GM12878 (cell line): ENCODE results near the gene APC2. TPM values are rescaled to one million over a fixed set of nuclear protein-coding genes. Genes with fewer than 3 reads are reported as not detected.

ENCODE experiments used
- ATF7 ChIP-seq: fragments of 450-650 bp; IDR thresholded peaks from 2 replicates; pipeline ENCODE4 v1.6.1; 2016; ENCODE audit warnings: low read depth, mild to moderate bottlenecking
- BCL11A ChIP-seq: IDR thresholded peaks from 2 replicates; pipeline ENCODE4 v1.6.1; 2011; ENCODE audit warnings: low read depth, low read length
- BCLAF1 ChIP-seq: fragments of 450-650 bp; IDR thresholded peaks from 2 replicates; pipeline ENCODE4 v1.6.1; 2017; ENCODE audit warnings: antibody characterized with exemption, mild to moderate bottlenecking, moderate library complexity
- CHD4 ChIP-seq: fragments of 200-600 bp; sonication (generic); IDR thresholded peaks from 2 replicates; pipeline ENCODE4 v1.6.1; 2016; ENCODE audit warnings: mild to moderate bottlenecking
- CREB1 ChIP-seq: IDR thresholded peaks from 2 replicates; pipeline ENCODE4 v1.6.1; 2012; ENCODE audit warnings: low read depth, mild to moderate bottlenecking, inconsistent platforms
- DPF2 ChIP-seq: fragments of 450-650 bp; IDR thresholded peaks from 2 replicates; pipeline ENCODE4 v1.6.1; 2017; ENCODE audit warnings: mild to moderate bottlenecking
- ESRRA ChIP-seq: IDR thresholded peaks from 2 replicates; pipeline ENCODE4 v1.6.1; 2012; ENCODE audit warnings: mild to moderate bottlenecking, low read length, improper control_type of control experiment
- FOS ChIP-seq: IDR thresholded peaks from 3 replicates; pipeline ENCODE4 v1.6.1; 2011; ENCODE audit warnings: borderline replicate concordance; ENCODE audit not compliant: insufficient read length; ENCODE audit errors: extremely low read depth
- FOXK2 ChIP-seq: fragments of 450-650 bp; IDR thresholded peaks from 2 replicates; pipeline ENCODE4 v1.6.1; 2017; ENCODE audit warnings: mild to moderate bottlenecking, moderate library complexity
- FOXM1 ChIP-seq: IDR thresholded peaks from 2 replicates; pipeline ENCODE4 v1.6.1; 2012; ENCODE audit warnings: low read depth, mild to moderate bottlenecking, inconsistent platforms, low read length, moderate library complexity
- GABPA ChIP-seq: IDR thresholded peaks from 2 replicates; pipeline ENCODE4 v1.6.1; 2014; ENCODE audit warnings: antibody characterized with exemption, low read depth, mild to moderate bottlenecking, inconsistent platforms
- HCFC1 ChIP-seq: fragments of 150-350 bp; IDR thresholded peaks from 2 replicates; pipeline ENCODE4 v1.6.1; 2014; ENCODE audit warnings: low read length
- IRF3 ChIP-seq: fragments of 450-650 bp; IDR thresholded peaks from 2 replicates; pipeline ENCODE4 v1.6.1; 2014; ENCODE audit warnings: mild to moderate bottlenecking
- MEF2A ChIP-seq: IDR thresholded peaks from 2 replicates; pipeline ENCODE4 v1.6.1; 2011; ENCODE audit warnings: low read depth, mild to moderate bottlenecking, low read length, moderate library complexity; ENCODE audit not compliant: insufficient read depth
- NFYB ChIP-seq: IDR thresholded peaks from 2 replicates; pipeline ENCODE4 v1.6.1; 2011; ENCODE audit warnings: low read depth, mild to moderate bottlenecking, low read length, improper control_type of control experiment, moderate library complexity; ENCODE audit not compliant: insufficient read depth
- NR2C1 ChIP-seq: fragments of 450-650 bp; IDR thresholded peaks from 2 replicates; pipeline ENCODE4 v1.6.1; 2017; ENCODE audit warnings: antibody characterized with exemption, mild to moderate bottlenecking, moderate library complexity
- RELA ChIP-seq: fragments of 450-650 bp; IDR thresholded peaks from 2 replicates; pipeline ENCODE4 v1.8.0; 2014; ENCODE audit warnings: borderline replicate concordance; ENCODE audit not compliant: partially characterized antibody
- REST ChIP-seq: IDR thresholded peaks from 2 replicates; pipeline ENCODE4 v1.6.1; 2012; ENCODE audit warnings: mild to moderate bottlenecking, low read depth, low read length
- RFX5 ChIP-seq: IDR thresholded peaks from 2 replicates; pipeline ENCODE4 v1.6.1; 2011; ENCODE audit warnings: low read depth, low read length, improper control_type of control experiment
- TARDBP ChIP-seq: IDR thresholded peaks from 2 replicates; pipeline ENCODE4 v1.6.1; 2016; ENCODE audit warnings: borderline replicate concordance
- polyA plus RNA-seq, 11 experiments: library from polyadenylated mRNA; depleted of rRNA in 4 of 11; unstranded in 6 of 11; stranded (reverse) in 5 of 11; fragments of >200 nt; fragmentation: Nextera tagmentation in 4 of 11; fragmentation: Illumina TruSeq in 1 of 11; extraction: Ambion mirVana in 4 of 11; extraction: Trizol in 1 of 11; gene quantifications; 1 replicate in 1 of 11; 2 replicates in 10 of 11; pipeline versions ENCODE4 v1.2.1 to v1.2.3, GENCODE V29; 2011 to 2016; ENCODE audit warnings: inconsistent platforms in 2 of 11, missing spikeins in 2 of 11, low read depth in 1 of 11
- total RNA-seq, 4 experiments: library from RNA; depleted of rRNA in 3 of 4; stranded (reverse); fragments of >200 nt in 3 of 4; fragmentation: Illumina TruSeq in 1 of 4; extraction: Trizol in 1 of 4; gene quantifications; 2 replicates each; pipeline versions ENCODE4 v1.2.1 to v1.2.3, GENCODE V29; 2013 to 2021
- TF ChIP-seq, protein P1 (sequence below): IDR thresholded peaks from 2 replicates; pipeline ENCODE4 v1.6.1; 2012; ENCODE audit warnings: low read depth, low read length, improper control_type of control experiment
- TF ChIP-seq, protein P2 (sequence below): fragments of 150-350 bp; IDR thresholded peaks from 2 replicates; pipeline ENCODE4 v1.6.1; 2014; ENCODE audit warnings: mild to moderate bottlenecking, low read depth, low read length

Gene APC2
- total and polyA plus RNA-seq, 10 of the 15 experiments (the other 5 are each of a cell fraction or from before 2014, with no cell fraction given) = under 0.01 to 0.73 (median 0.04) TPM; not detected in 5

GRCh38 chr19:1490311-1491113 is 40.6 kb downstream of the APC2 start, which contains the start of gene PCSK4 (continued):
- TF ChIP-seq RFX5 (0 out of 2 replicates have a peak, but pooled peaks have one; percentile 46), REST (no peak), IRF3 (peak; percentile 76), FOXK2 (peak; percentile 95), BCL11A (no peak), TARDBP (0 out of 2 replicates have a peak, but pooled peaks have one; percentile 48), GABPA (no peak), BCLAF1 (peak; percentile 83), ESRRA (no peak), DPF2 (peak; percentile 14; the same call in 1 of the 2 replicates), CREB1 (peak; percentile 59; the same call in 1 of the 2 replicates), FOS (peak; percentile 35), ATF7 (peak; percentile 98), CHD4 (no peak), NFYB (peak; percentile 83), RELA (peak; percentile 73), MEF2A (no peak), FOXM1 (no peak), HCFC1 (no peak), NR2C1 (peak; percentile 36; the same call in 1 of the 2 replicates)
- TF ChIP-seq, protein P1, sequence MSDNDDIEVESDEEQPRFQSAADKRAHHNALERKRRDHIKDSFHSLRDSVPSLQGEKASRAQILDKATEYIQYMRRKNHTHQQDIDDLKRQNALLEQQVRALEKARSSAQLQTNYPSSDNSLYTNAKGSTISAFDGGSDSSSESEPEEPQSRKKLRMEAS = no peak; the same call in 1 of the 2 replicates
- TF ChIP-seq, protein P2, sequence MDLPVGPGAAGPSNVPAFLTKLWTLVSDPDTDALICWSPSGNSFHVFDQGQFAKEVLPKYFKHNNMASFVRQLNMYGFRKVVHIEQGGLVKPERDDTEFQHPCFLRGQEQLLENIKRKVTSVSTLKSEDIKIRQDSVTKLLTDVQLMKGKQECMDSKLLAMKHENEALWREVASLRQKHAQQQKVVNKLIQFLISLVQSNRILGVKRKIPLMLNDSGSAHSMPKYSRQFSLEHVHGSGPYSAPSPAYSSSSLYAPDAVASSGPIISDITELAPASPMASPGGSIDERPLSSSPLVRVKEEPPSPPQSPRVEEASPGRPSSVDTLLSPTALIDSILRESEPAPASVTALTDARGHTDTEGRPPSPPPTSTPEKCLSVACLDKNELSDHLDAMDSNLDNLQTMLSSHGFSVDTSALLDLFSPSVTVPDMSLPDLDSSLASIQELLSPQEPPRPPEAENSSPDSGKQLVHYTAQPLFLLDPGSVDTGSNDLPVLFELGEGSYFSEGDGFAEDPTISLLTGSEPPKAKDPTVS = no peak
